Measurements from ENCODE around the gene SKAP1. TPM values are rescaled to one million over a fixed set of nuclear protein-coding genes. Genes with fewer than 3 reads are reported as not detected.
"Not testable (repeated sequence)": the region's sequence is repeated elsewhere in the genome, so short reads cannot be mapped to it uniquely, and the experiment has no call there.

The SKAP1 gene
- total RNA-seq, 4 donors from 2014 or later, result 0.33 to 2.1 (median 1.0) TPM

DNA sequence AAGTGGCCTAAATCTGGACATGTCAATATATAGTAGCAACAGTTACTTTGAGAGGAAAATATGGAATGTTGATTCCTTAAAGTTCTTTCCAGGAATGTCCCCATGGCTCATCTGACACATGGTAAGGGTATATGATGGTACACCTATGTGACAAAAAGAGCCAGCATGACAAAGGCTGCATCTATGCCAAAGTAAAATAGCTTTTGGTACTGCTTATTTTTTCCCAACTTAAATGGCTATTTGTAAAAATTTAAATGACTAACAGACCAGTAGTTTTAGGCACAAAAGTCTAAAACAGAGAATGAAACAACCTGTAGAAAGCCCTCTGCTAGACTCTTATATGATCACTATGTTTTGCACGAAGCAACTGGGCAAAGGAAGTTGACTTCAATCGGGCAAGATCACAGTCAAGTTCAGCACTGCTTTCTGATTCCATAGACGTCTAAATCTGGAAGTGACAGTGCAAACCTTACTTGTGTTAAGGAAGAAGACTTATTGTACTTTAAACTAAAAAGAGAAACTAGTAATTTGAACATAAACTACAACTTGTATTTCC, 135.1 kb downstream of the SKAP1 start:
- intact Hi-C loops (cut with DNase I), result no loop called here
- H3K9me3 ChIP-seq, result no peaks in the 10 kb centered on the region
- peak overlapping the region in 1 of 3 donors; percentile 57 for H3K27ac ChIP-seq
- TF ChIP-seq, protein P1, sequence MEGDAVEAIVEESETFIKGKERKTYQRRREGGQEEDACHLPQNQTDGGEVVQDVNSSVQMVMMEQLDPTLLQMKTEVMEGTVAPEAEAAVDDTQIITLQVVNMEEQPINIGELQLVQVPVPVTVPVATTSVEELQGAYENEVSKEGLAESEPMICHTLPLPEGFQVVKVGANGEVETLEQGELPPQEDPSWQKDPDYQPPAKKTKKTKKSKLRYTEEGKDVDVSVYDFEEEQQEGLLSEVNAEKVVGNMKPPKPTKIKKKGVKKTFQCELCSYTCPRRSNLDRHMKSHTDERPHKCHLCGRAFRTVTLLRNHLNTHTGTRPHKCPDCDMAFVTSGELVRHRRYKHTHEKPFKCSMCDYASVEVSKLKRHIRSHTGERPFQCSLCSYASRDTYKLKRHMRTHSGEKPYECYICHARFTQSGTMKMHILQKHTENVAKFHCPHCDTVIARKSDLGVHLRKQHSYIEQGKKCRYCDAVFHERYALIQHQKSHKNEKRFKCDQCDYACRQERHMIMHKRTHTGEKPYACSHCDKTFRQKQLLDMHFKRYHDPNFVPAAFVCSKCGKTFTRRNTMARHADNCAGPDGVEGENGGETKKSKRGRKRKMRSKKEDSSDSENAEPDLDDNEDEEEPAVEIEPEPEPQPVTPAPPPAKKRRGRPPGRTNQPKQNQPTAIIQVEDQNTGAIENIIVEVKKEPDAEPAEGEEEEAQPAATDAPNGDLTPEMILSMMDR (IDR thresholded peaks at IDR 0.05), result no peak
- no peak for TF ChIP-seq POLR2A (IDR thresholded peaks at IDR 0.05)
- DNase-seq, result no peak
- no peaks in the 10 kb centered on the region for H3K4me1 ChIP-seq
- WGBS, 2 donors, result 53 to 60% methylated on average over 3 of the region's 3 CpGs
- no peaks in the 10 kb centered on the region for H3K36me3 ChIP-seq
- H3K4me3 ChIP-seq (replicated peaks in 1 of 3), result no peak overlapping the region
- no peaks in the 10 kb centered on the region for H3K27me3 ChIP-seq

DNA sequence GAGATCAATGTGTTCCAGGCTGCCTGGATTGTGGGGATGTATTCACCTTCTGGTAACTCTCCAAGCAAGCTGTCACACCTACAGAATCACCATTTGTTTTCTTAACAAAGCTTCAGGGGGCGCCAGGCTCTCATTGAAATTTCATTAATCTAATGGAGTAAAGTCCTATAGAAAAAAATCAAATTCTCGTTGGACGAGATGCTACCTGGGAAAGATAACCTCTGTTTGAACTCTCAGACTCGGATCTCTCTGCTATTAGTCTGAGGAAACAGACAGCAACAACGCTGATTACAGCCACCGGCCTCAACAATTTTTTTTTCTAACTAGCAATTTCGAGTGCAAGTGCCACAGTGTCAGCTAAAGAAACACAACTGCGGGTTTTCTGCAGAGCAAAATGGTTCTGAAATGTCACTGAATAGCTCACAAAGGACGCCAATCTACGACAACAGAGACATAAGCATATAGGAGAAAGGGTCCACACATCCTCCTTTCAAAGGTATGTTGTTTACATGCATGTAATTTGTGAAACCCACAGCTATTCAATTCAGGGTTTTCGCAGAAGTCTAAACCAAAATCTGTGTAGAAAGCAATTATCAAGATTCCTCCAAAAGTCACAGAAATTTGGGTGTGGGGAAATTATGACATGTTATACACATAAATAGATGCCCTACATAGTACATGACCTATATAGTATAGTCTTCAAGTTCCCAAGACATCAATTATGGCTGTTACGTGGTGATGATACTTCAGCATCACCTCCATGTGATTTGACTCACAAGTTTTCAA, 135.8 kb downstream of the SKAP1 start:
- intact Hi-C loops (cut with DNase I), result no loop called here

DNA sequence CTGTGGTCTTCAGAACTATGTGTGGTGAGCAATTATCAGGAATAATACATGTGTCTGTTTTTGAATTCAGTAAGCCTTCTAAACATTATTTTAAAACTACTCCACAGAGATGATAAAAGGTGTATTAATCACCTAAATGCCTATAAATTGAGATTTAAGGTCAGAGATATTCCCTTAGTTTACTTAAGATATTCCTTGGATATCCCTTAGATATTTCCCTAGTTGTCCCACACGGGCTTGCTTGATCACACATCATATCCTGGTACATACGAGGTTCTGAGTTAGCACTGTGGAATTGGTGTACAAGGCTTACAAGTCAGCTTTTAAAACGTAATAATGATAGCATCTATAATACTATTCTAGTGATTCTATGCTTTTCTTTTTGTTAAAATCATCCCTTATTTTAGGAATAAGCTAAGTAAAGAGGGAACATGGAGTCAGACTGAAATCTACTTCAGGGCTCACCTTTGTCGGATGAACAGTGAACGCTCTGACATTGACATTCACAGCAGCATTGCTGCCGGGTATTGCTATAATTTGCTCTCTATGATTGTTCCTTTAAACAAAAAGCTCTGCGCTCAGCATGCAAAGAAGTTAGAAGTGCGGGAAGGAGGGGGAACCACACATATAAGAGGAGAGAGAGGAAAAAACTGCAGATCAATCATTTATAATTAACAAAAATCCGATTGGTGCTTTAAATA, 136.5 kb downstream of the SKAP1 start:
- no peak overlapping the region for H3K4me3 ChIP-seq (replicated peaks in 1 of 3)
- no peak for DNase-seq
- intact Hi-C loops (cut with DNase I), result no loop called here

More for the DNA sequence above, 135.8 kb downstream of the SKAP1 start:
- no peaks in the 10 kb centered on the region for H3K9me3 ChIP-seq
- no peak overlapping the region for H3K4me3 ChIP-seq (replicated peaks in 1 of 3)
- no peaks in the 10 kb centered on the region for H3K4me1 ChIP-seq
- no peak for TF ChIP-seq POLR2A (IDR thresholded peaks at IDR 0.05)
- TF ChIP-seq, protein P1 (IDR thresholded peaks at IDR 0.05), result no peak
- no peaks in the 10 kb centered on the region for H3K27me3 ChIP-seq
- 52 to 57% methylated on average over 12 of the region's 12 CpGs for WGBS, 2 donors
- no peak overlapping the region for H3K27ac ChIP-seq
- DNase-seq, result no peak
- no peaks in the 10 kb centered on the region for H3K36me3 ChIP-seq

DNA sequence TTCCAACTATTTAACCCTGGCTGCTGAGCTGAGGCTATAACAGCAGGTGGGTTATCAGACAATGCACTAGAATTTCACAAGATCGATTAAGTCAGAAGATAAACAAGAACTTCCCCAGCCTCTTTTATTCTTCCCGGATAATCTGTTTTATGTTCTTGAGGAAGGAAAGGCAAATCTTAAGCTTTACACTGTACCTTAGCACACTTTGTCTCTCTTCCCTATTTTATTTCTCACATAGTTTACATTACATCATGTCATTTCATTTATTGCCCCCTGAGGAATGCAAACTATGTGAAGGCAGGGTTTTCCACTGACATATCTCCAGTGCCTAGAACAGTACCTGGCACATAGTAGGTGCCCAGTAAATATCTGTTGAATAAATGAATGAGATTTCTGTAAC, 139.6 kb downstream of the SKAP1 start:
- no peak for DNase-seq
- H3K36me3 ChIP-seq, result no peaks in the 10 kb centered on the region
- H3K4me3 ChIP-seq (replicated peaks in 1 of 3), result no peak overlapping the region
- intact Hi-C loops (cut with DNase I), result no loop called here
- H3K9me3 ChIP-seq, result no peaks in the 10 kb centered on the region
- H3K4me1 ChIP-seq, result no peaks in the 10 kb centered on the region
- 41 to 57% methylated on average over 2 of the region's 2 CpGs for WGBS, 2 donors
- no peak overlapping the region for H3K27ac ChIP-seq
- no peaks in the 10 kb centered on the region for H3K27me3 ChIP-seq
- TF ChIP-seq POLR2A (IDR thresholded peaks at IDR 0.05), result no peak
- TF ChIP-seq, protein P1 (IDR thresholded peaks at IDR 0.05), result no peak

More for the DNA sequence above, 136.5 kb downstream of the SKAP1 start:
- 67 to 69% methylated on average over 9 of the region's 9 CpGs for WGBS, 2 donors
- TF ChIP-seq POLR2A (IDR thresholded peaks at IDR 0.05), result no peak
- TF ChIP-seq, protein P1 (IDR thresholded peaks at IDR 0.05), result no peak
- H3K36me3 ChIP-seq, result no peaks in the 10 kb centered on the region
- no peaks in the 10 kb centered on the region for H3K4me1 ChIP-seq
- H3K9me3 ChIP-seq, result no peaks in the 10 kb centered on the region
- H3K27ac ChIP-seq, result no peak overlapping the region
- H3K27me3 ChIP-seq, result no peaks in the 10 kb centered on the region

DNA sequence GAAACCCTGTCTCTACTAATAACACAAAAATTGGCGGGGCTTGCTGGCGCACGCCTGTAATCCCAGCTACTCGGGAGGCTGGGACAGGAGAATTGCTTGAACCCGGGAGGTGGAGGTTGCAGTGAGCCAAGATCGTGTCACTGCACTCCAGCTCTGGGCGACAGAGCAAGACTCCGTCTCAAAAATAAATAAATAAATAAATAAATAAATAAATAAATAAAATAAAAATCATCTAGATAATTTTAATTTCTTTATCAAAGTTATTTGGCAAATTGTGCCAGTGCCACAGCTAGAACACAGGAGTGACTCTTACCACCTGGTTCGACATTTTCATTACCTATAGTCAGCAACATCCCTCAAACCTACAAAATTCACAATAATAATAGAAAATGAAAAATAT, 143.1 kb downstream of the SKAP1 start:
- intact Hi-C loops (cut with DNase I); H3K4me3 ChIP-seq (replicated peaks in 1 of 3); H3K27ac ChIP-seq; H3K4me1 ChIP-seq; H3K27me3 ChIP-seq; H3K9me3 ChIP-seq; H3K36me3 ChIP-seq; DNase-seq: not testable (repeated sequence)
- 95 to 96% methylated on average over 9 of the region's 9 CpGs for WGBS, 2 donors

Data from thyroid gland (tissue), 4 donors.